PC-9 (cell line): ENCODE data around the gene PARS2. TPM values are rescaled to one million over a fixed set of nuclear protein-coding genes. Genes with fewer than 3 reads are reported as not detected.

Experiments used
- BruUV-seq: library from RNA; stranded (reverse); fragments of 400-500 nt; replicated peaks from 2 replicates; lab custom pipeline; 2021; lab: Mats Ljungman, UMichigan
- CTCF ChIA-PET: fragments of 300-600 bp; sonication (Branson Sonifier 250); formaldehyde crosslinking; loops from one replicate; lab custom pipeline; 2022; ENCODE audit warnings: antibody characterized with exemption; lab: Charles Lee
- POLR2A ChIA-PET: fragments of 300-600 bp; sonication (Branson Sonifier 250); formaldehyde crosslinking; loops from one replicate; lab custom pipeline; 2022; ENCODE audit warnings: antibody characterized with exemption; ENCODE audit not compliant: unreplicated experiment; lab: Charles Lee
- DNase-seq, 2 experiments: peaks; one replicate each; pipeline versions ENCODE4 v3.0.0 to v3.0.0-alpha.2; 2015 to 2022; ENCODE audit warnings: mixed read lengths in 1 of 2
- H2AFZ ChIP-seq: fragments of 200-600 bp; sonication (generic); 2 replicates; pipeline ENCODE4 v1.8.1; 2017; ENCODE audit warnings: antibody characterized with exemption
- H3F3A ChIP-seq: fragments of 200-600 bp; sonication (generic); 2 replicates; pipeline ENCODE4 v1.8.1; 2017; ENCODE audit warnings: antibody characterized with exemption, mild to moderate bottlenecking, low read depth; ENCODE audit not compliant: insufficient read depth
- H3K27ac ChIP-seq: fragments of 200-600 bp; sonication (generic); 2 replicates; pipeline ENCODE4 v1.6.1; 2016; ENCODE audit warnings: mixed run types
- H3K27me3 ChIP-seq: fragments of 200-600 bp; sonication (generic); 2 replicates; pipeline ENCODE4 v1.6.1; 2016; ENCODE audit warnings: low read depth, mixed run types; ENCODE audit not compliant: insufficient read depth
- H3K36me3 ChIP-seq: fragments of 200-600 bp; sonication (generic); 2 replicates; pipeline ENCODE4 v1.6.1; 2016; ENCODE audit warnings: low read depth, mixed run types
- H3K4me1 ChIP-seq: fragments of 200-600 bp; sonication (generic); replicated peaks from 2 replicates; pipeline ENCODE4 v1.6.1; 2016; ENCODE audit warnings: mixed run types; ENCODE audit not compliant: insufficient read depth
- H3K4me2 ChIP-seq: fragments of 200-600 bp; sonication (generic); 2 replicates; pipeline ENCODE4 v1.6.1; 2017; ENCODE audit warnings: mixed run types
- H3K4me3 ChIP-seq: fragments of 200-600 bp; sonication (generic); 2 replicates; pipeline ENCODE4 v1.6.1; 2016; ENCODE audit warnings: mixed run types
- H3K79me2 ChIP-seq: fragments of 200-600 bp; sonication (generic); 2 replicates; pipeline ENCODE4 v1.6.1; 2017; ENCODE audit warnings: low read depth, mixed run types
- H3K9me2 ChIP-seq: fragments of 200-600 bp; sonication (generic); 2 replicates; pipeline ENCODE4 v1.8.1; 2017; ENCODE audit warnings: mild to moderate bottlenecking; ENCODE audit not compliant: insufficient read depth
- H3K9me3 ChIP-seq: fragments of 200-600 bp; sonication (generic); 2 replicates; pipeline ENCODE4 v1.8.1; 2016; ENCODE audit warnings: low read depth; ENCODE audit not compliant: insufficient read depth
- H4K20me1 ChIP-seq: fragments of 200-600 bp; sonication (generic); 2 replicates; pipeline ENCODE4 v1.8.1; 2017; ENCODE audit not compliant: insufficient read depth
- CTCF ChIP-seq: fragments of 200-600 bp; sonication (generic); conservative IDR thresholded peaks from 2 replicates; pipeline ENCODE4 v1.6.1; 2017; ENCODE audit warnings: mixed run types, antibody characterized with exemption, mild to moderate bottlenecking, moderate library complexity
- EZH2 ChIP-seq: fragments of 200-600 bp; sonication (generic); IDR thresholded peaks from 2 replicates; pipeline ENCODE4 v1.8.0; 2017; ENCODE audit warnings: antibody characterized with exemption, low read depth
- intact Hi-C: fragments of 100-400 bp; cut with micrococcal nuclease; formaldehyde crosslinking; loops from one replicate; pipeline ENCODE4 v1.10.0; 2022; ENCODE audit not compliant: unreplicated experiment
- total RNA-seq: library from RNA; stranded (reverse); gene quantifications from 2 replicates; pipeline ENCODE4 v1.2.3, GENCODE V29; 2021

Gene PARS2
- total RNA-seq, 1 experiment from 2014 or later = 13.4 TPM

DNA sequence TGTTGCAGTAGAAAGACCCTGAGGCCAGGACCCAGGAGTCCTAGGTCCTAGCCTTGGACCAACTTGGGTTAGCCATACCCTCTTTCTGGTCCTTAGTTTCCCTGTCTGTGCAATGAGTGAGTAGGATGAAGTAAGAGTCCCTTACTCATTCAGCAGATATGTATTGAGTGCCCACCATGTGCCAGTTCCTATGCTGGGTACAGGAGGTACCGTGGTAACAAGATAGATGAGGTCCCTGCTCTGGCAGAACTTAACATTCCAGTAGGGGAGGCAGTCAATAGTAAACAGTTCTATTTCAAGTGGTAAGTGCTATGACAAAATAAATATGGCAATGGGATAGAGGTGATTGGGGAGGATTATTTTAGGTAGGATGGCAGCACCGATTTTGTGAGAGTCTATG is 18.3 kb upstream of the PARS2 start:
- intact Hi-C loops = no loop called here
- no peak for DNase-seq
- Histone ChIP-seq H3K9me3 (no peaks in the 10 kb centered on the region), H2AFZ (no peak overlapping the region), H3F3A (no peaks in the 10 kb centered on the region), H3K4me2 (no peak overlapping the region), H3K27ac (no peak overlapping the region), H3K9me2 (no peaks in the 10 kb centered on the region), H3K4me1 (no peaks in the 10 kb centered on the region), H4K20me1 (no peaks in the 10 kb centered on the region), H3K79me2 (no peaks in the 10 kb centered on the region), H3K36me3 (0 out of 2 replicates have a peak, but pooled peaks cover 11% of the 10 kb centered on the region), H3K4me3 (no peak overlapping the region), H3K27me3 (no peaks in the 10 kb centered on the region)
- ChIA-PET POLR2A (no interaction called here), CTCF (no interaction called here)
- TF ChIP-seq EZH2 (no peak), CTCF (no peak)
- BruUV-seq = no TSS peak

- H3K9me2 ChIP-seq = no peaks in the 10 kb centered on the region
- H3F3A ChIP-seq = no peaks in the 10 kb centered on the region
- H3K4me1 ChIP-seq = no peaks in the 10 kb centered on the region
- ChIA-PET POLR2A (no interaction called here), CTCF (no interaction called here)
- no peak overlapping the region for H3K4me3 ChIP-seq
- H3K27ac ChIP-seq = no peak overlapping the region
- H3K4me2 ChIP-seq = no peak overlapping the region
- no peaks in the 10 kb centered on the region for H3K9me3 ChIP-seq
- no peak overlapping the region for H2AFZ ChIP-seq
- DNase-seq = no peak
- 0 out of 2 replicates have a peak, but pooled peaks cover 11% of the 10 kb centered on the region for H3K36me3 ChIP-seq
- no TSS peak for BruUV-seq
- H3K79me2 ChIP-seq = no peaks in the 10 kb centered on the region
- no peaks in the 10 kb centered on the region for H3K27me3 ChIP-seq
- no peaks in the 10 kb centered on the region for H4K20me1 ChIP-seq
- intact Hi-C loops = no loop called here
- TF ChIP-seq EZH2 (no peak), CTCF (no peak)
Measured at GRCh38 chr1:54782156-54782555, 17.8 kb upstream of the PARS2 start.

GRCh38 chr1:54781023-54781723 is 16.9 kb upstream of the PARS2 start:
- no peak overlapping the region for H2AFZ ChIP-seq
- no peaks in the 10 kb centered on the region for H3K4me1 ChIP-seq
- no peak overlapping the region for H3K4me3 ChIP-seq
- 0 out of 2 replicates have a peak, but pooled peaks cover 4% of the 10 kb centered on the region for H3K36me3 ChIP-seq
- no peaks in the 10 kb centered on the region for H4K20me1 ChIP-seq
- intact Hi-C loops = no loop called here
- no peaks in the 10 kb centered on the region for H3K9me3 ChIP-seq
- ChIA-PET POLR2A (no interaction called here), CTCF (no interaction called here)
- no peak for DNase-seq
- no peak for TF ChIP-seq CTCF
- no peak overlapping the region for H3K27ac ChIP-seq
- no peaks in the 10 kb centered on the region for H3K27me3 ChIP-seq
- H3K4me2 ChIP-seq = no peak overlapping the region
- H3K79me2 ChIP-seq = no peaks in the 10 kb centered on the region
- BruUV-seq = no TSS peak
- no peaks in the 10 kb centered on the region for H3F3A ChIP-seq
- H3K9me2 ChIP-seq = no peaks in the 10 kb centered on the region
